Activated CD4-positive, alpha-beta T cell treated with anti-CD3 and anti-CD28 coated beads, Interleukin-2, Interleukin-6, amounts not matched to agents 100 ng/mL and 50 ng/mL, durations not matched to agents 16 hours and 8 hours (primary cell): ENCODE results near the gene MCMBP.
"Not testable (repeated sequence)": the region's sequence is repeated elsewhere in the genome, so short reads cannot be mapped to it uniquely, and the experiment has no call there.

Experiments used
- DNase-seq: peaks from one replicate; pipeline ENCODE4 v3.0.0-alpha.2; 2020

MCMBP gene

DNA sequence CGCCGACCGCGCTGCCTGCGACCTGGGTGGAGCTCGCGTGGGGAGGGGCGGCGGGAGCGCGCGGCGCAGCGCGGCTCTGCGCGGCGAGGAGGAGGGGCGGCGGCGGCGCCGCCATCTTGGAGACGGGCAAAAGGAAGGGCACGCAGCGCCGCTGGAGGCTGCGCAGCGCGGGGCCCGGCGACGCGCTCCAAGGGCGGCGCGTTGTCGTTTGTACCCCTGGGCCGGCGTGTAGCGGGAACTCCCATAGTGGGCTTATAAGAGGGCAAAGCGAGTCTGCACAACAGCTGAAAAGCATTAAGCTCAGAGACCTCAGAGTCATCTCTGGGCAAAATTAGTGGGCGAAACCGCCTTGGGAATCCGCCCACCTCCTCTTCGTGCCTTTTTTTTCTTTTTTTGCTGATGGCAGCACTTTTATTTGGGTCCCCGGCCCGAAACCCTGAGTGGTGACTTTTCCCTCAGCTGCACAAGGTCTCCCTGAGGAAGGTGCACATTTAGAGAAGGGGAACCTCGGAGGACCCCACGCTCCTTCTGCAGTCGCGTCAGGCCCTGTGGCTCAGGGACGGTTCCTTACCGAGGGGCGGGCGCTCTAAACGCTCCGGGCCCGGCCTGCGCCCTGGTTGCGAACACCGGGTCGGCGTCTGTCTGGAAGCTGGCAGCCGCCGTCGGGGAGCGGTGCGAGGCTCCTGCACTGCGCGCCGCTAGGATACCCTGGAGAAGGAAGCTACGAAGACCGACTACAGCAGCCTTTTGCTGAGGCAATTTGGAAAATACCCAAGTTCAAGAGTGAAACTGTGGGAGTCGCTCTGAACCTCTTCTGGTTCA lies 428 bp upstream of the MCMBP start:
- peak; percentile 94 for DNase-seq

GRCh38 chr10:119871881-119872609 lies 598 bp downstream of the MCMBP start:
- DNase-seq, result peak; percentile 68

DNA sequence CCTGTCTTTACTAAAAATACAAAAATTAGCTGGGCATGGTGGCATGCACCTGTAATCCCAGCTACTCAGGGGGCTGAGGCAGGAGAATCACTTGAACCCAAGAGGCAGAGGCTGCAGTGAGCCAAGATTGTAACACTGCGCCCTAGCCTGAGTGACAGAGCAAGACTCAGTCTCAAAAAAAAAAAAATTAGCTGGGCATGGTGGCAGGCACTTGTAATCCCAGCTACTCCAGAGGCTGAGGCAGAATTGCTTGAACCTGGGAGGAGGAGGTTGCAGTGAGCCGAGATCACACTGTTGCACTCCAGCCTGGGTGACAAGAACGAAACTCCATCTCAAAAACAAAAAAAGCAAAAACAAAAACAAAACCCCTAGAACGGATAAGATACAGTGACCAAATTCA lies 3.2 kb downstream of the MCMBP start:
- DNase-seq, result not testable (repeated sequence)

DNA sequence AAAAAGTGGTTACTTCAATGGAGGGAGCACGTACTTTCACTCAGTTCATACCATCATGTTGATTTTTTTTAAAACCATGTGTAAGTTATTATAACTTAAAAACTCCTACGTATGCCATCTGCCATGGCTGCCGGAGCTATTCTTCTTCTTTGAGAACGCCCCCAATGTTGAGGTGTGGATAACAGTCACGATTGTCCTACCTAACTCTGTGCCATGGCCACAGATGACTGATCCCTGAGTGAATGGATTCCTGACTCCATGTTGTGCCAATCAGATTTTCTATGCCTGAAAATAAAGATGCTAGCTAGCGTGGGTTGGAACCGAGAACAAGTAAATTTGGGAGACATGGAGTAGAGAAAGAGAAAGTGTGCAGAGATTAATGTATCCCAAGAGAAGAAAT lies 5.3 kb downstream of the MCMBP start:
- DNase-seq, result no peak

DNA sequence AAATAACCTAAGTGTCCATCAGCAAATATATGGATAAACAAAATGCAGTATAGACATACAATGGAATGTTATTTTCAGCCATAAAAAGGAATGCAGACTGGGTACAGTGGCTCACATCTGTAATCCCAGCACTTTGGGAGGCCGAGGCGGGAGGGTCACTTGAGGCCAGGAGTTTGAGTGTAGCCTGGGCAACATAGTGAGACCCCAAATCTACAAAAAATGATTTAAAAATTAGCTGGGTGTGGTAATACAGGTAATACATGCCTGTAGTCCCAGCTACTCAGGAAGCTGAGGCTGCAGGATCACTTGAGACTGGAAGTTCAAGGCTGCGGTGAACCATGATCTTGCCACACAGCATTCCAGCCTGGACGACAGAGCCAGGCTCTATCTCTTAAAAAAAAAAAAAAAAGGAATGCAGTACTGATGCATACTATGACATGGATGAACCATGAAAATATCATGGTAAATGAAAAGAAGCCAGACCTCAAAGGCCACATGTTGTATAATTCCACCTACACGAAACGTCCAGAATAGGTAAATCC lies 6.9 kb downstream of the MCMBP start:
- DNase-seq, result no peak

DNA sequence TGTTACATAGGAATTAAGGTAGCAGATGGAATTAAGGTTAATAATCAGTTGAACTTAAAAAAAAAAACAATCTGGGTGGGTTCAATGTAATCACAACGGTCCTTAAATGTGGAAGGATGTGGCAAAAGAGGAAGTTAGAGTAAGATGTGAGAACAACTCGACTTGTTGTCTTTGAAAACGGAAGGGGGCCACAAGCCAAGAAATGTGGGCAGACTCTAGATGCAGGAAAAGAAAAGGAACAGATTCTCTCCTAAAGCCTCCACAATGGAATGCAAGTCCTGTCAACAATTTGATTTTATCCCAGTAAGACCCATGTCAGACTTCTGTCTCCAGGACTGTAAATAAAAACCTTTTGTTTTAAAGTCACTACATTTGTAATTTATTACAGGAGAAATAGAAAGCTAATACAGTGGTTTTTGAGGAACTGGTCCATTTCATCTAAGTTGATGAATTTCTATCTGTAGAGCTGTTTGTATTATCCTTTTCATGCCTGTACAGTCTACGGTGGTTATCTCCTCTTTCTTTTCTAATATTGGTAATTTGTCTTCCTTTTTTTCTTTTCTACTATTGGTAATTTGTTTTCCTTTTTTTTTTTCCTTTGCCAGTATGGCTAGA lies 8.6 kb downstream of the MCMBP start:
- peak; percentile 9 for DNase-seq

GRCh38 chr10:119862524-119862923 lies 10.1 kb downstream of the MCMBP start:
- peak; percentile 21 for DNase-seq

- no peak for DNase-seq
Observed at GRCh38 chr10:119860866-119861607, 11.6 kb downstream of the MCMBP start.

DNA sequence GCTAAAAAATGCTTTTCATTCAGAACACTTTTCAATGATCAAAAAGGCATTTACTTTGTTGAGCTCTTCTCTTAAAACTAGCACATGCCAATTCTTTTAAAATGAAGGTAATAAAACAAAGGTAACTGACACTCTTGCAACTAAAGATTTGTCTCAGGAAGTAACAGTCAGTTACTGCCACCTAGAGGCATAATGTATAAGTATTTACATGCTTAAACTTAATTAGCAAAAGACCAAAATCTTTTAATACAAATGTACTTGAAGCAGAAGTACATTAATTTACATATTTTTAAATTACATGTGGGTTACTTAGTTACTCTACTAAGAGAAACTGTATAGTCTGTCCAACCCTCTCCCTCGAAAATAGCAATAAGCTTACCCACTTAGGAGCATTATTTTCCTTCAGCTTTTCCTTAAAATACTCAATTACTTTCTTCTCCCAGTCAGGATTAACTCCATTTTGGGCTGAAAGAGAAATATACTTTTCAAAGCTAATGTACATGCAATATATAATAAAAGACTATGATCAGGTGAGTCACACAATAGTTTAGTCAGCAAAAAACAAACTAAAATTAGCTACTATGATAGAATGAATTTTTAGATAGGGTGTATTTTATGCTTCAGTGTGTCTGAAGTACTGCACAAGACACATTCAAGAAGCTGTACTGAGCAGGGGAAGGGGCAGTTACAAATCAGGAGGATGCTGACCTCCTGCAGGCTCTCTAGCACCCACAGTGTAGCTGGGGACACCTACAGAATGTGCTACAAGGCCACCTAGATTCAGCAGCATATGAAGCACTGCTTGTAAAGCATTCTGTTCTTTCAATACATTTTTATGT lies 13.0 kb downstream of the MCMBP start:
- DNase-seq, result peak; percentile 44

- DNase-seq, result no peak
Observed at GRCh38 chr10:119858063-119858462, 14.6 kb downstream of the MCMBP start.

DNA sequence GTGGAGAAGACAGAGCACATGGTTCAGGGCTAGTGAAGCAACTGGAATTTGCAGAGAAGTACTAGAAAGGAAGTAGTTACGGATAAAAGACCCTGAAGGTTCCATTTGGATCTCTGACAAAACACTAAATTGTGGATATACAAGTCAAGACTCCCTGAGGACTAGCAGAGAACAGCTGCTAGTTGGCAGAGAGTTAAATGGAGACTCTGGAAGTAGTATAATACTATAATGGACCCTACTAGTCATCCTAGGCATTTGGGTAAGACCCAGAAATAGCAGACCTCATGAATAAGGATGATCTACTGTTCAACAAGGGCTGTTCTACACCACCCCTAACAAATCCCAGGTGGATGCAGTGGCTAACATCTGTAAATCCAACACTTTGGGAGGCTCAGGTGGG lies 19.1 kb downstream of the MCMBP start:
- DNase-seq, result no peak

GRCh38 chr10:119852822-119853221 lies 19.8 kb downstream of the MCMBP start:
- DNase-seq, result no peak

- no peak for DNase-seq
Observed at GRCh38 chr10:119852277-119852676, 20.4 kb downstream of the MCMBP start.

DNA sequence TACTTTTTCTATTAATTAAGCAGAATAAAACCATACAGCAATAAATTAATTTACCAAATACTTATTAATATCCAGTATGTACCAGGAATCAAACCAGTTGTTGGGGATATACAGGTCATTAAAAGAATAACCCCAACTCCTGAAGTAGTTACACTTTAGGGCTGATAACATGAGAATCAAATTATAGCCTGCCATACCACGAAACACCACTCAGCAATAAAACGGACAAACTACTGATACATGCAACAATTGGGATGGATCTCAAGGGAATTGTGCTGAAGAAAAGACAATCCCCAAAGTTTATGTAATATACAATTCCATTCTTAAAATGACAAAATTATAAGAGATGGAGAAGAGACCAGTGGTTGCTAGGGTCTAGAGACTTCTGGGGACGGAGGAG lies 22.7 kb downstream of the MCMBP start:
- no peak for DNase-seq

DNA sequence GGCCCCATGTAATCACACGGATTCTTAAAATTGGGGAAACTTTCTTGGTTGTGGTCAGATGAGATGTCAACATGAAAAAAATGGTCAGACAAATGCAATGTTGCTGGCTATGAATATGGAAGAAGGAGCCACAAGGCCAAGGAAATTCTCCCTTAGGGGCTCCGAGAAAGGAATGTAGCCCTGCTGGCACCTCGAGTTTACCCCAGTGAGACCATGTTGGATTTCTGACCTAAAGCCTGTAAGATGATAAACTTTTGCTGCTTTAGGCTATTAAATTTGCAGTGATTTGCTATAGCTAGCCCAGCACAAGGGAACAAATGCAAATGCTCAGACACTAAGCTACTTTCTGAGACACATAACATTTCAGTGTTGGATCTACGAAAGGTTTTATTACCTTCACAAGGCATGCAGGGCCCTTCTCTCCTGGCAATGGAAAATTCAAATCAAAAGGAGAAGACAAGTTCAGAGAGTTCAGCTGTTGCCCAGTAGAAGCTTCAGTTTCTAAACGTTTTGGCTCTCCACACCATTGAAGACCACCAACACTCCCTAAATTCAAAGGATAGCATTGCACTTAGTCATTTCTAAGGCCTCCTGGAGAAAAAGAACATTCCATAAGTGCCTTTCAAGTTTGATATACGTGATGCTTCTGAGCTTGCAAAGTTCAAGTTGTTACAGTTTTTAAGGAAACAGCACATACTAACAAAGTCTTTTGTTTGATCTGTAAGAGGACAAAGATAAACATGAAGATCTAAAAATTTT lies 23.4 kb downstream of the MCMBP start:
- no peak for DNase-seq

DNA sequence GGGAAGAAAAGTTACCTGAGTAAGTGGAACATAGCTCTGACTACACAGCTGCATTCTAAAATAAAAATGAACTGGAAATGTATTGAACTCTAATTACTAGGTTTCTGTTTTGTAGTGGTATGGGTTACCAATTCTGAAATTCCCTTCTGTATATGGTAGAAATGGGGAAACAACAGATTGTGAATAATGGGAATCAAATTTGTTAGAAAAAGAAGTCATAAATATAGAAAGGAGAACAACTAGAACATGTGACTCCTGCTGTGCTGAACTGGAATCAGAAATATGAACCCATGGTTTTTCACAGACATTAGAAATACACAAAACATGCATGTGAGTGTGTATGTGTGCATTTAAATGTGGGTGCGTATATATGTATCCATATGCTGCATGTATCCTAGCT lies 27.0 kb downstream of the MCMBP start:
- no peak for DNase-seq

DNA sequence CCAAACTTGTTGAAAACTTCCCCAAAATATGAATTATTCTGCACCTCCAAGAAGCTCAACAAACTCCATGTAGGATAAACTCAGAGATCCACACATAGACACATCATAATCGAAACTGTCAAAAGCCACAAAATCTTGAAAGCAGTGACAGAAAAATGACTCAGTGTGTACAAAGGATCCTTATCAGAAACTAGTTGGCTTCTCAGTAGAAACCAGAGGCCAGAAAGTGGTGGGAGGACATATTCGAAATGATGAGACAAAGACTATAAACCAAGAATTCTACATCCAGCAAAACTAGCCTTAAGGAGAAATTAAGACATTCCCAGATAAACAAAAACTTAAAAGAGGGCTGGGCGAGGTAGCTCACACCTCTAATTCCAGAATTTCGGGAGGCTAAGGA lies 38.5 kb downstream of the MCMBP start:
- DNase-seq, result peak; percentile 78

DNA sequence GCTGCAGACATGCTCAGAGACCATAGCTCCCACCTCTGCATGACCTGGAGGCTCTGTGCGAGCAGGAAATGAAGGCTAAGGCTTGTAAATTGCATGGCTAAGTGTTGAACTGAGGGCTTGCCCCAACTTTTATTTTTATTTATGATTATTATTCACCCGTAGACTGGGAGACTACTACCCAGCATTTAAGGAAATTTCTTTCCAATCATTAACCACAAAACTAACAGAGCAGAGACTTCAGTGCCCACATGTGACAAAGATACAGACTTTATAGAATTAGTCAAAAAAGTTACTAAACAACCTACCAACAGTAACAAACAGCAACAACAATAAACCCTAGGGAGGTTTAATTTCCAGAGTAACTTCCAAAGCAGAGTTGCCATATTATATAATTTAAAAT lies 39.7 kb downstream of the MCMBP start:
- no peak for DNase-seq

DNA sequence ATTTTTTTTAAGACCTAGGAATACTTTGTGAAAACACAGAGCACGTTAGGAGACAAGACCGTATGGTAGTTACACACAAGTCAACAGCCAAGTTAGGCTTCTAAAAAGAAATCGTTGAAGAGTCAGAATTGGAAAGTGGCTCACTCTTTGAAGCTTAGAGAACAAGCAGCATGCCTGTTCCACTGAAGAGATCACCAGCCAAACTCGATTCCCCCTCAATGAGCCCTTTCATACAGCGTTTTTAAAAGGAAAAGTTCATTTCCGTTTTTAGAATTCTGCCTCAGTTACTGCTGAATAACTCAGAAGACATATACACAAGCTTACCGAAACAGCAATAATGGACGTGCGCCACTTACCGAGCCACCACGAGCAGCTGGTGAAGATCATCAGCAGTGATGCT lies 41.0 kb downstream of the MCMBP start:
- no peak for DNase-seq

DNA sequence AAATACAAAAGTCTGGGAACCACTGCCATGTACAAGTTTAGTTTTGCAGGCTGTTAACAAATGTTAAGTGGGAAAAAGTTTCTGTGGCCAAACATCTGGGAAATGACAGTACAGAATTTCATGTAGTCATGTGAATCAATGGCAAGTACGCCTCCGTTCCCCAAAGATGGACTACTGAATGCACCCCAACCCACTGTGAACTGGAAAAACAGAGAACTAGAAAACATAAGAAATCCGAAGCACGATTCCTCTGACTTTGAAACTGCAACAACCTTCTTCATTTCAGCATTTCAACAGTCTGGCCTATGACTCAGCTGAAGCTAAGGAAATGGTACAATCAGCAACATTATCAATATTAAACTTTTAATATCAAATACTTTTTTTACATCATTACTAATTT lies 41.8 kb downstream of the MCMBP start:
- DNase-seq, result no peak

- no peak for DNase-seq
Observed at GRCh38 chr10:119829429-119829828, 43.2 kb downstream of the MCMBP start.
